K562 (cell line): Measurements from ENCODE around the gene MYL3. TPM values are rescaled to one million over a fixed set of nuclear protein-coding genes. Genes with fewer than 3 reads are reported as not detected.

ENCODE experiments used
- ATAC-seq: fragments of 200-7000 bp; cut with Tn5 transposase; 3 replicates; pipeline ENCODE4 v1.9.1; 2020; ENCODE audit warnings: moderate library complexity
- BruUV-seq: library from RNA; stranded (reverse); fragments of 400-500 nt; replicated peaks from 2 replicates; lab custom pipeline; 2021; lab: Mats Ljungman, UMichigan
- CTCF ChIA-PET: fragments of 300-600 bp; formaldehyde crosslinking; extraction: SDS; loops from one replicate; lab custom pipeline; 2021; ENCODE audit warnings: low intra/inter-chr PET ratio; lab: Yijun Ruan, JAX
- POLR2A ChIA-PET: fragments of 300-600, 350-650 bp; sonication (Branson Sonifier 250); formaldehyde crosslinking; extraction: SDS; loops from one replicate; lab custom pipeline; 2021; ENCODE audit warnings: antibody characterized with exemption, inconsistent platforms; lab: Yijun Ruan, JAX
- DNase-seq, 4 experiments: peaks; one replicate each; pipeline versions ENCODE4 v3.0.0 to v3.0.0-alpha.2; 2011 to 2018; ENCODE audit warnings: low spot score in 3 of 4, mixed read lengths in 3 of 4; ENCODE audit errors: extremely low read depth in 1 of 4
- FAIRE-seq: peaks from 2 replicates; lab custom pipeline; 2011; peaks lifted over from hg19 to GRCh38; lab: Jason Lieb, UNC
- H2AFZ ChIP-seq: 2 replicates; pipeline ENCODE4 v1.6.0; 2011; ENCODE audit warnings: low read depth, low read length, control low read depth, inconsistent platforms
- H3K27ac ChIP-seq: fragments of 200-600 bp; 3 replicates; pipeline ENCODE4 v1.8.0; 2011; ENCODE audit warnings: low read depth, mild to moderate bottlenecking, control low read depth, inconsistent platforms, low read length, moderate library complexity, mixed read lengths; ENCODE audit errors: extremely low read depth
- H3K27me3 ChIP-seq, 2 experiments: fragments of 300-600 bp in 1 of 2; 2 replicates in 1 of 2; 3 replicates in 1 of 2; pipeline versions ENCODE4 v1.6.0 to v1.8.0; 2011; ENCODE audit warnings: inconsistent platforms in 2 of 2, low read length in 2 of 2, mild to moderate bottlenecking in 1 of 2, mixed read lengths in 1 of 2, moderate library complexity in 1 of 2; ENCODE audit not compliant: control insufficient read depth in 2 of 2, insufficient read depth in 2 of 2
- H3K36me3 ChIP-seq: fragments of 300-600 bp; 3 replicates; pipeline ENCODE4 v1.8.0; 2011; ENCODE audit warnings: mild to moderate bottlenecking, low read length, inconsistent platforms; ENCODE audit not compliant: control insufficient read depth, insufficient read depth
- H3K4me1 ChIP-seq, 2 experiments: fragments of 200-600 bp in 1 of 2; replicated peaks in 1 of 2; 2 replicates in 1 of 2; 3 replicates in 1 of 2; pipeline versions ENCODE4 v1.5.1 to v1.8.0; 2011; ENCODE audit warnings: inconsistent platforms in 2 of 2, low read length in 2 of 2, mild to moderate bottlenecking in 1 of 2, mixed read lengths in 1 of 2, moderate library complexity in 1 of 2; ENCODE audit not compliant: control insufficient read depth in 2 of 2, insufficient read depth in 2 of 2
- H3K4me2 ChIP-seq: 2 replicates; pipeline ENCODE4 v1.6.1; 2011; ENCODE audit warnings: low read length, control low read depth, inconsistent platforms, mixed read lengths; ENCODE audit not compliant: insufficient read depth
- H3K4me3 ChIP-seq: fragments of 200-600 bp; sonication (generic), shearing (Covaris generic); 2 replicates; pipeline ENCODE4 v1.5.1; 2016; ENCODE audit warnings: control low read depth, inconsistent platforms
- H3K79me2 ChIP-seq: fragments of 200-600 bp; 3 replicates; pipeline ENCODE4 v1.8.0; 2011; ENCODE audit warnings: low read length, inconsistent platforms; ENCODE audit not compliant: control insufficient read depth, insufficient read depth
- H3K9ac ChIP-seq, 2 experiments: 2 replicates each; pipeline versions ENCODE4 v1.6.0 to v1.6.1; 2011; ENCODE audit warnings: low read depth in 2 of 2, low read length in 2 of 2, control low read depth in 1 of 2, inconsistent platforms in 1 of 2, mild to moderate bottlenecking in 1 of 2, mixed read lengths in 1 of 2; ENCODE audit not compliant: insufficient read depth in 1 of 2
- H3K9me1 ChIP-seq: one replicate; pipeline ENCODE4 v1.6.0; 2011; ENCODE audit warnings: inconsistent platforms, mild to moderate bottlenecking, low read length, moderate library complexity; ENCODE audit not compliant: control insufficient read depth, insufficient read depth
- H3K9me3 ChIP-seq: replicated peaks from 2 replicates; pipeline ENCODE4 v1.5.1; 2011; ENCODE audit warnings: low read depth, low read length, inconsistent platforms; ENCODE audit not compliant: control insufficient read depth, insufficient read depth
- H4K20me1 ChIP-seq: replicated peaks from 2 replicates; pipeline ENCODE4 v1.6.1; 2011; ENCODE audit warnings: low read length, inconsistent platforms, mixed read lengths; ENCODE audit not compliant: control insufficient read depth, insufficient read depth
- DPF2 ChIP-seq: fragments of 450-650 bp; IDR thresholded peaks from 2 replicates; pipeline ENCODE4 v1.6.1; 2016
- IRF1 ChIP-seq: sonication (generic); formaldehyde crosslinking; IDR thresholded peaks from 2 replicates; pipeline ENCODE4 v1.8.0; 2022; ENCODE audit warnings: missing genetic modification reagents, mild to moderate bottlenecking, borderline replicate concordance
- NFXL1 ChIP-seq: fragments of 450-650 bp; formaldehyde crosslinking; IDR thresholded peaks from 2 replicates; pipeline ENCODE4 v1.4.0; 2021; ENCODE audit warnings: mild to moderate bottlenecking
- NR4A1 ChIP-seq, 2 experiments: fragments of 250-450 bp in 1 of 2; fragments of 450-650 bp in 1 of 2; sonication (Bioruptor Pico) in 1 of 2; IDR thresholded peaks; 2 replicates each; pipeline versions ENCODE4 v1.4.0 to v1.6.1; 2016 to 2020; ENCODE audit warnings: mild to moderate bottlenecking in 2 of 2, missing compliant biosample characterization in 1 of 2, missing genetic modification characterization in 1 of 2, moderate library complexity in 1 of 2
- PKNOX1 ChIP-seq: fragments of 450-650 bp; IDR thresholded peaks from 2 replicates; pipeline ENCODE4 v1.6.1; 2016
- POLR3G ChIP-seq: IDR thresholded peaks from 2 replicates; pipeline ENCODE4 v1.6.1; 2011; ENCODE audit not compliant: insufficient read length, insufficient replicate concordance; ENCODE audit errors: extremely low read depth
- PTRF ChIP-seq: fragments of 450-650 bp; IDR thresholded peaks from 2 replicates; pipeline ENCODE4 v1.6.1; 2016; ENCODE audit warnings: mild to moderate bottlenecking, missing genetic modification characterization, missing compliant biosample characterization
- TAF1 ChIP-seq: IDR thresholded peaks from 2 replicates; pipeline ENCODE4 v1.6.1; 2011; ENCODE audit warnings: mild to moderate bottlenecking, low read length, moderate library complexity; ENCODE audit not compliant: insufficient read depth, control insufficient read depth, severe bottlenecking; ENCODE audit errors: extremely low read depth
- ZNF3 ChIP-seq: fragments of 250-450 bp; sonication (Bioruptor Pico); IDR thresholded peaks from 2 replicates; pipeline ENCODE4 v1.5.0; 2021; ENCODE audit warnings: mild to moderate bottlenecking, moderate library complexity
- WGBS: fragments of 100-300 bp; shearing (Covaris generic); methylation state at CpG from one replicate; pipeline ENCODE4 v1.1.6; 2016; ENCODE audit warnings: low coverage, mixed read lengths; ENCODE audit not compliant: insufficient coverage; ENCODE audit errors: missing lambda C conversion rate; 5-methylcytosine and 5-hydroxymethylcytosine counted together
- in situ Hi-C: fragments of 300-500 bp; cut with MboI; formaldehyde crosslinking; loops from 4 replicates; pipeline ENCODE4 v1.15.0; 2018; ENCODE audit warnings: inconsistent platforms, mixed read lengths
- intact Hi-C: fragments of 100-400 bp; cut with micrococcal nuclease; formaldehyde crosslinking; loops from 2 replicates; pipeline ENCODE4 v1.14.2; 2022
- polyA plus RNA-seq, 8 experiments: library from polyadenylated mRNA; depleted of rRNA in 4 of 8; stranded (reverse) in 5 of 8; unstranded in 3 of 8; fragments of >200 nt; fragmentation: Nextera tagmentation in 2 of 8; fragmentation: Illumina TruSeq in 1 of 8; extraction: Ambion mirVana in 2 of 8; extraction: Trizol in 1 of 8; gene quantifications; 2 replicates each; pipeline versions ENCODE4 v1.2.1 to v1.2.3, GENCODE V29; 2011 to 2014; ENCODE audit warnings: inconsistent platforms in 1 of 8, missing spikeins in 1 of 8
- total RNA-seq, 7 experiments: library from RNA; depleted of rRNA in 6 of 7; stranded (reverse); fragments of >200 nt in 6 of 7; fragmentation: Illumina TruSeq in 2 of 7; extraction: Trizol in 2 of 7; gene quantifications; 2 replicates each; pipeline versions ENCODE4 v1.2.1 to v1.2.3, GENCODE V29; 2011 to 2021; ENCODE audit warnings: low replicate concordance in 1 of 7
- TF ChIP-seq, protein P1 (sequence below): sonication (generic); formaldehyde crosslinking; IDR thresholded peaks from 2 replicates; pipeline ENCODE4 v1.8.0; 2022; ENCODE audit warnings: mild to moderate bottlenecking, low read depth, missing genetic modification reagents
- TF ChIP-seq, protein P2 (sequence below): fragments of 450-650 bp; formaldehyde crosslinking; IDR thresholded peaks from 2 replicates; pipeline ENCODE4 v1.4.0; 2022; ENCODE audit warnings: mild to moderate bottlenecking, moderate library complexity

MYL3 gene
- total and polyA plus RNA-seq, 9 of the 15 experiments (the other 6 are each of a cell fraction or from before 2014, with no cell fraction given): 0.14 to 0.45 TPM; not detected in 7

- POLR2A ChIA-PET: no interaction called here
- no peaks in the 10 kb centered on the region for H3K9me3 ChIP-seq
- no peak for ATAC-seq
These were observed 10.9 kb downstream of the MYL3 start for GRCh38 chr3:46852334-46852720.

More at GRCh38 chr3:46852334-46852720, 10.9 kb downstream of the MYL3 start:
- Histone ChIP-seq H4K20me1 (peaks cover 3% of the 10 kb centered on the region; the same call in 1 of the 2 replicates), H3K27ac (no peak overlapping the region), H3K4me1 (no peaks in the 10 kb centered on the region), H3K9me1 (no peaks in the 10 kb centered on the region), H3K4me3 (no peak overlapping the region), H3K9ac (no peak overlapping the region), H2AFZ (no peak overlapping the region), H3K27me3 (peaks cover 15 to 74% of the 10 kb centered on the region in 2 experiments; a peak in 4 of 5 replicates), H3K36me3 (no peaks in the 10 kb centered on the region), H3K79me2 (no peaks in the 10 kb centered on the region), H3K4me2 (no peak overlapping the region)
- no TSS peak for BruUV-seq
- no peak for DNase-seq
- CTCF ChIA-PET: no interaction called here
- in situ Hi-C loops: no loop called here
- no peak for TF ChIP-seq NR4A1 (CRISPR knock-in tag; IDR thresholded peaks at IDR 0.05)
- no peak for TF ChIP-seq NR4A1 (tag; IDR thresholded peaks at IDR 0.05)
- TF ChIP-seq, protein P1, sequence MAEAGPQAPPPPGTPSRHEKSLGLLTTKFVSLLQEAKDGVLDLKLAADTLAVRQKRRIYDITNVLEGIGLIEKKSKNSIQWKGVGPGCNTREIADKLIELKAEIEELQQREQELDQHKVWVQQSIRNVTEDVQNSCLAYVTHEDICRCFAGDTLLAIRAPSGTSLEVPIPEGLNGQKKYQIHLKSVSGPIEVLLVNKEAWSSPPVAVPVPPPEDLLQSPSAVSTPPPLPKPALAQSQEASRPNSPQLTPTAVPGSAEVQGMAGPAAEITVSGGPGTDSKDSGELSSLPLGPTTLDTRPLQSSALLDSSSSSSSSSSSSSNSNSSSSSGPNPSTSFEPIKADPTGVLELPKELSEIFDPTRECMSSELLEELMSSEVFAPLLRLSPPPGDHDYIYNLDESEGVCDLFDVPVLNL: no peak
- no peak for TF ChIP-seq PTRF
- TF ChIP-seq, protein P2, sequence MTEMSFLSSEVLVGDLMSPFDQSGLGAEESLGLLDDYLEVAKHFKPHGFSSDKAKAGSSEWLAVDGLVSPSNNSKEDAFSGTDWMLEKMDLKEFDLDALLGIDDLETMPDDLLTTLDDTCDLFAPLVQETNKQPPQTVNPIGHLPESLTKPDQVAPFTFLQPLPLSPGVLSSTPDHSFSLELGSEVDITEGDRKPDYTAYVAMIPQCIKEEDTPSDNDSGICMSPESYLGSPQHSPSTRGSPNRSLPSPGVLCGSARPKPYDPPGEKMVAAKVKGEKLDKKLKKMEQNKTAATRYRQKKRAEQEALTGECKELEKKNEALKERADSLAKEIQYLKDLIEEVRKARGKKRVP (CRISPR knock-in tag): no peak
- TF ChIP-seq DPF2: no peak
- TF ChIP-seq POLR3G: no peak
- TF ChIP-seq ZNF3 (CRISPR knock-in tag): no peak
- TF ChIP-seq IRF1: no peak
- no peak for TF ChIP-seq PKNOX1
- no peak for TF ChIP-seq NFXL1
- no peak for TF ChIP-seq TAF1
- FAIRE-seq: peak; percentile 19
- WGBS: 2% methylated on average over 9 of the region's 9 CpGs
- intact Hi-C loops: no loop called here
